Astrocyte of the cerebellum (primary cell): ENCODE measurements around the gene PIGK.

ENCODE experiments used
- DNase-seq: peaks from one replicate; pipeline ENCODE4 v3.0.0-alpha.2; 2011; ENCODE audit warnings: low read depth
- H3K4me3 ChIP-seq: 2 replicates; pipeline ENCODE4 v1.5.1; 2011; ENCODE audit warnings: mild to moderate bottlenecking, low read depth, low read length, moderate library complexity
- in situ Hi-C: cut with HindIII; loops from 2 replicates; pipeline ENCODE4 v1.10.0; 2017; ENCODE audit warnings: low sequenced_read_pairs
- TF ChIP-seq, protein P1 (sequence below): IDR thresholded peaks from 2 replicates; pipeline ENCODE4 v1.5.1; 2012; ENCODE audit warnings: low read length, low read depth, moderate library complexity, mild to moderate bottlenecking; ENCODE audit errors: missing control alignments

The PIGK gene

DNA sequence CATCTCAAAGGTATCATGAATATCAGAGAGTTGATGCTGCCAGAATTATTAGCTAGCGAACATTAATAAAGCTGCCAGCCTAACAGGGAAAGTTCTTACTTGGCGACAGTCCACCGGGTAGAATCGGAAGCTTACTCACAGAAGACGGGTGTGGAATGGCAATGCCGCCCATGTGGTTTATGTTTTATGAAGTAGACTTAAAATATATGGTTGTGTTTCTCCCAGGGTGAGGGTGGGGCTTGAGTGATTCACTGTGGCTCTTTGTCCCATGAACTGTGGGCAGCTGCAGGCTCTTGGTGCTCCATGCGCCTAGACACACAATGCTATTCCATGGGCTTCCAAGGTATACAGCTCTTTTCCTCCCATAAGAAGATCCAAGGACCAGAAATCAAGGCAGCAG lies 162.7 kb downstream of the PIGK start:
- TF ChIP-seq, protein P1, sequence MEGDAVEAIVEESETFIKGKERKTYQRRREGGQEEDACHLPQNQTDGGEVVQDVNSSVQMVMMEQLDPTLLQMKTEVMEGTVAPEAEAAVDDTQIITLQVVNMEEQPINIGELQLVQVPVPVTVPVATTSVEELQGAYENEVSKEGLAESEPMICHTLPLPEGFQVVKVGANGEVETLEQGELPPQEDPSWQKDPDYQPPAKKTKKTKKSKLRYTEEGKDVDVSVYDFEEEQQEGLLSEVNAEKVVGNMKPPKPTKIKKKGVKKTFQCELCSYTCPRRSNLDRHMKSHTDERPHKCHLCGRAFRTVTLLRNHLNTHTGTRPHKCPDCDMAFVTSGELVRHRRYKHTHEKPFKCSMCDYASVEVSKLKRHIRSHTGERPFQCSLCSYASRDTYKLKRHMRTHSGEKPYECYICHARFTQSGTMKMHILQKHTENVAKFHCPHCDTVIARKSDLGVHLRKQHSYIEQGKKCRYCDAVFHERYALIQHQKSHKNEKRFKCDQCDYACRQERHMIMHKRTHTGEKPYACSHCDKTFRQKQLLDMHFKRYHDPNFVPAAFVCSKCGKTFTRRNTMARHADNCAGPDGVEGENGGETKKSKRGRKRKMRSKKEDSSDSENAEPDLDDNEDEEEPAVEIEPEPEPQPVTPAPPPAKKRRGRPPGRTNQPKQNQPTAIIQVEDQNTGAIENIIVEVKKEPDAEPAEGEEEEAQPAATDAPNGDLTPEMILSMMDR = no peak
- in situ Hi-C loops = no loop called here
- no peak overlapping the region for H3K4me3 ChIP-seq
- DNase-seq = no peak

- H3K4me3 ChIP-seq = no peak overlapping the region
- DNase-seq = no peak
- TF ChIP-seq, protein P1 = no peak
- in situ Hi-C loops = no loop called here
Measured at GRCh38 chr1:77051425-77051824, 167.8 kb downstream of the PIGK start.

DNA sequence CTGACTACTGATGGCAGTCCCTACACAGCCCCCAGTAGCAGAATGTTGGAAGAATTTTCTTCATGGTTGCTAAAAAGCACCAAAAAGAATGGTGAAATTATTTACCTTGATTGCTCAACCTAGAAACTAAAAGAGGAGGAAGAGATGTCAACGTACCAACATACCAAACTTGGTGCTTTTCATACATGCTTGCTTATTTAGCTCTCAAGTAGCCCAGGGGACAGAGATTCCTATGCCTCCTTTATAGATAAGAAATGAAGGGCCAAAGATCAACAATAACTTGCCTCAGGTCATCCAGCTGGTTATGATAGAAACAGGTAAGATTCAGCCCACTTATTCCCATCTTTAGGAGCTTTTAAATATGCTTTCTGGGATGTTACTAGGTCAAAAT lies 170.6 kb downstream of the PIGK start:
- no peak for DNase-seq
- in situ Hi-C loops = no loop called here
- H3K4me3 ChIP-seq = no peak overlapping the region
- TF ChIP-seq, protein P1 = no peak

GRCh38 chr1:77047978-77048614 lies 171.1 kb downstream of the PIGK start:
- no peak overlapping the region for H3K4me3 ChIP-seq
- DNase-seq = no peak
- in situ Hi-C loops = no loop called here

DNA sequence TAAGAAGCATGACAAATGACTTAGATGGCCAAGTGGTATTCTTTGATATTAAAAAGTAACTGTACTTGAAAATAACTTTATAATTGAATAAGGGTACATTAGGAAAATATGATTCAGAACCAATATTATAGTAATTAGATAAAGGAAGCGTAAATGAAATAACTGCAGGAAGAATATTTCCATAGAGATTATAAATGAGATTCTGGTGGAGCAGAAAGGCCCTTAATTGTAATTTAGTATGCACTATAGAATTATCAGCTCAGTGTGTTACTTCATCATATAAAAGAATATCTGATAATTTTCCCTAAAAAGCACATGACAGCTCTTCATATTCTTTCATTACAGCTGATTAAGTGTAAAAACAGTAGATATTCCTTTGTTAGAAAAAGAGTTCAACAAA lies 171.7 kb downstream of the PIGK start:
- in situ Hi-C loops = no loop called here

More at GRCh38 chr1:77047978-77048614, 171.1 kb downstream of the PIGK start:
- TF ChIP-seq, protein P1 = no peak

DNA sequence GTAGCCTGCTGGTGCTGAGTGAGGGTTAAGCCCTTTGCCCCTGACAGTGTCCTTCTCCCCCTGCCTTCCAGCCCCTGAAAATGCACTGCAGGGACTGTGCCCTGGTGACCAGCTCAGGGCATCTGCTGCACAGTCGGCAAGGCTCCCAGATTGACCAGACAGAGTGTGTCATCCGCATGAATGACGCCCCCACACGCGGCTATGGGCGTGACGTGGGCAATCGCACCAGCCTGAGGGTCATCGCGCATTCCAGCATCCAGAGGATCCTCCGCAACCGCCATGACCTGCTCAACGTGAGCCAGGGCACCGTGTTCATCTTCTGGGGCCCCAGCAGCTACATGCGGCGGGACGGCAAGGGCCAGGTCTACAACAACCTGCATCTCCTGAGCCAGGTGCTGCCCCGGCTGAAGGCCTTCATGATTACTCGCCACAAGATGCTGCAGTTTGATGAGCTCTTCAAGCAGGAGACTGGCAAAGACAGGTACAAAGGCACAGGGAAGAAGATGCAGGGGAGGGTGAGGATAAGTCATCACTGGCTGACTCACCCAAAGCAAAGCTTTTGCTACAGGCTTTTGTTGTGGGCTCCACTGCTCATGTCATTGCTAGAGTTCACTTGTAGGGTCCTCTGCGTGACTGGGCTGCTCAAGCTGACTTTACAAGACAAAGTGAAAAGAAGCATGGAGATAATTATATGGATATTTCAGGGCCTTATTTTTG lies 174.9 kb downstream of the PIGK start:
- H3K4me3 ChIP-seq = no peak overlapping the region
- TF ChIP-seq, protein P1 = no peak
- no peak for DNase-seq
- in situ Hi-C loops = no loop called here

More for the DNA sequence above, 171.7 kb downstream of the PIGK start:
- TF ChIP-seq, protein P1 = no peak
- H3K4me3 ChIP-seq = no peak overlapping the region
- no peak for DNase-seq
